PC-9 (cell line): ENCODE results near the gene ERBB2.

Source experiments
- CTCF ChIP-seq: fragments of 200-600 bp; sonication (generic); conservative IDR thresholded peaks from 2 replicates; pipeline ENCODE4 v1.6.1; 2017; ENCODE audit warnings: mixed run types, antibody characterized with exemption, mild to moderate bottlenecking, moderate library complexity
- EZH2 ChIP-seq: fragments of 200-600 bp; sonication (generic); IDR thresholded peaks from 2 replicates; pipeline ENCODE4 v1.8.0; 2017; ENCODE audit warnings: antibody characterized with exemption, low read depth

- TF ChIP-seq CTCF (no peak), EZH2 (no peak)
Measured at GRCh38 chr17:39709998-39710964, 10.4 kb downstream of the ERBB2 start.
